Ureter (tissue), 1 donor: ENCODE results near the gene EXOC3. TPM values are rescaled to one million over a fixed set of nuclear protein-coding genes. Genes with fewer than 3 reads are reported as not detected.

Experiments
- DNase-seq: peaks from one replicate; pipeline ENCODE4 v3.0.0-alpha.2; 2020; ENCODE audit warnings: low spot score
- total RNA-seq: library from RNA; stranded (reverse); gene quantifications from one replicate; pipeline ENCODE4 v1.2.4, GENCODE V29; 2023
- donor health status: DM: yes; HTN: yes; CAD: no.

Gene EXOC3
- total RNA-seq, 1 donor from 2014 or later: 63.3 TPM

DNA sequence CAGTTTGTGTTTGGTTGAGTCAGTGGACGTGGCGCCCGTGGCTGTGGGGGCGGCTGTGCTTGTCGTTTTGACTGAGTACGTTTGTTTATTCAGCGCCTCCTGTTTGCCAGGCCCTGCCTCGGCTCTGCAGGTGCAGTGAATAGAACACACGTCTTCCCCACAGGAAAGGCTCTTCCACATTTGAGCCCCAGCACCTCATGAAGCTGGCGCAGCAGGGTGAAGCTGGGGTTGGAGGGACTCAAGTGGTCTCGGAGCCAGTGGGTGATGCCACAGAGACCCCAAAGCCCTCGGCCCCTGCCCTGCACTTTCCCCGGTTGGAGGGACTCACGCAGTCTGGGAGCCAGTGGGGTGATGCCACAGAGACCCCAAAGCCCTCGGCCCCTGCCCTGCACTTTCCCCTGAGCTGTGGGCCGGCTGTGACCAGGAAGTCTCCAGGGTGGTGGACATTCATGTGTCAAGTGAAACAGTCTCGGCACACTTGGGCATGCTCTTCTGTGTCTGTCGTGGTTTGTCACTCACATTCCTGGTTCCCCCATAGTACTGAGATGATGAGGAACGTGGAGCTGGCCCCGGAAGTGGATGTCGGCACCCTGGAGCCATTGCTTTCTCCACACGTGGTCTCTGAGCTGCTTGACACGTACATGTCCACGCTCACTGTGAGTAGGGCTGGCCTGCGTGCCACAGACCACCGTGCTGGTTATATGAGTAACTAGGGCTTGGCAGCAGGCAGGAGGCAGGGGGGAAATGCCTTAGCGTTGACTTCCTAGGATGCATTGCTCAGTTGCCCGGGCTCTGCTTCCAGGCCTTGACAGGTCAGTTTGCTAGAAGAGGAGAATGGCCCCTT lies 13.6 kb downstream of the EXOC3 start:
- DNase-seq: no peak

DNA sequence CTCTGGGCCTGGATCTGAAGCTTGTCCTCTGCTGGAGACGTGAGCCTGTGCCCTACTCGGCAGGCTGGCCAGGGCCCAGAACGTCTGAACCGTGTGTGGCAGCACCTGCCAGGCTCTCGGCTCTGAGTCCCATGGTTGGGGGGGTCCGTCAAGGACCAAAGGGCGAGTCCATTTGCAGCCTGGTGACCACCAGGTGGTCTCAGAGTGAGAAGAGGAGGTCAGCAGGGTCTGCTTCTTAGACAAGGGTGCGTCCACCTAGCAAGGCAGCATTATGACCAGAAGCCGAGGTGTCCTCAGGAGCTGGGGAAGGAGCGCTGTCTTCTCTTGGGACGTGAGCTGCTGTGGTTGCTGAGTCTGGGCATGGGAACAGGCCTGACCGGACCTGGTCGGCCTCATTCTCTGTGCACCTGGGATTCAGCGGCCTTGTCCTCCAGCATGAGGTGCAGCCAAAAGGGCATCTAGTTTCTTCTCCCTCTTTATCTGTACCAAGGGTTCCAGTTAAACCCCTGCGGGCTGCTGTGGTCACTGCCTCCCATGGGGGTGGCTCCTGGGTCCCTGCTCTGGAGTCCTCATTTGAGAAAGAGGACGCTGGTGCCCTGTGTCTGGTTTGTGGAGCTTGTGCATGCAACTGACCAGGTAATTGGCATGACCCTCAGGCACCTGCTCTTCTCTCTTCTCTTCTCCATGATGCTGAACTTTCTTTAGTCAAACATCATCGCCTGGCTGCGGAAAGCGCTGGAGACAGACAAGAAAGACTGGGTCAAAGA lies 14.4 kb downstream of the EXOC3 start:
- DNase-seq: no peak

DNA sequence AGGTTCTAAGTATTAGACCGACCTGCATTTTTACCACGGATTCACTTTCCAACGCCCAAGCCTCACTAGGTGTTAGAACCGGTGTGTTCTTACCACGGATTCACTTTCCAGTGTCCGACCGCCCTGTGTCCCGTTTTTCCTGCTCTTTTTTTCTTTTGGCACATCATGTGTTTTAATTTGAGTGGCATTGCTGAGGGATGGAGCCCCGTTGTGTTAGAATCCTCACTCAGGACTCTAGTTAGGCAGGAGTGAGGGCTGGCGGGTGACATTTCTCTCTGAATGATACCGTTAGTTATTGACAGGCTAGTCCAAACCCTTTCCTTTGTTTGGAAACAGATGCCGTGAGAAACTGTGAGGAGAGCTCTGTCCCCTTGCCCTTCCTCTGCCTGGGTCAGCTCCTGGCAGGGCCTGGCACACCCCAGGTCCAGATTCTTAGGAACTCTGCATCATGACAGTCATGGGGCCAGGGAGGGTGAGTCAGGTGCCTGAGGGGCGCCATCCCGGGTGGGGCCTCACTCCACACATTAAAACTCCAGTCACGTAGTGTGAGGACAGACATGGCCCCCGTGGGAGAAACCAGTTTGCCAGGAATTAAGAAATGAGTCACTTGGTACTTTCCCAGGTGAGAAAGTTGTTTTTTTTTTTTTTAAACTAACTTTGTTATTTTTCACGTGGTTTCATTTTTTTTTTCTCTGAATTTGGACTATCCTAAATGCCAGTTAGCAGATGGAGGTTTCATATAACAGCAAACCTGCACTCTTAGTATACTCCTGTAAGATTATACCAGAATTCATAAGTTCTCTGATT lies 15.8 kb downstream of the EXOC3 start:
- DNase-seq: no peak

DNA sequence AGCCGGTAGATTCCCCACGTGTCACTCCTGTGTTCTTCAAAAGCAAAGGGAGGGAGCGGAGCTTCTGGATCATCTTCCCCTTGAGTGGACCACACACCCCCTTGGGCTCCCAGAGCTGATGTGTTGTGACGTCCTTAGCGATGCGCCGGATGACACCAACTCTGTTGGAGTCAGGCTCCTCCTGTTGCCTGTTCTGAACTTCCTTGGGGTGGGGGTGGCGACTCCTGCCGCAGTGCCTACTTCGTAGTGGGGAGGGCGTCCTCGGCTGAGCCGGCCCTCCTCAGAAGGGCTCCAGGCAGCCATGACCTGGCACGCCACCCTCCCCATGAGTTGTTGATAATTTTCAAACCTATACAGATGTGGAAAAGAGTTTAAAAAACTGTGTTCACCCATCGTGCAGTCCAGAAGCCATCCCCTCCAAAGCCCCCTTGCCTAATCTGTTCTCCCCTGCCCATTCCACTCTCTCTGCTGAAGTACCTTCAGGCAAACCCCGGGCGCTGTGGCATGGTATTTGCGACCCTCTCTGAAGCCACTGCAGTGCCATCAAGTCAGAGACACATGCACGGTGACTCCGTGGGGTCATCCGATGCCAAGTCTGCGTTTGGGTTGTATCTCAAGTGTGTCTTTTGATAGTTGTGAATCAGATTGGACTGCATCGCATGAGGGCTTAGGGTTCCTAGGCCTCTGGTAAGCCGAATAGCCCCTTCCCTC lies 16.7 kb downstream of the EXOC3 start:
- DNase-seq: no peak

DNA sequence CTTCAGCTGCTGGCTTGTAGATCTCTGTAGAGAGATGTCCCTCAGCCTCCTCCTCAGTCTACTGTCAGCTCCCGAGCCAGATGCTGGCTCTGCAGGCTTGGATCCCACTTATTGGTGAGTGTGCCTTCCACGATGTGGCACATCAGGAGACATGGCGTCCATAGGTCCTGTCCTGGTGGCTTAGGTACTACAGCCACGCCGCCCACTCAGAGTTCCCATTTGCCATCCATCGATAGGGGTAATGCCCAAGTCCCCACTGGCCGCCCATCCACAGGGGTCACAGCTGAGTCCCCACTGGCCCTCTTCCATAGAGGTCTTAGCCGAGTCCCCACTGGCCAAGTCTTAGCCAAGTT lies 17.3 kb downstream of the EXOC3 start:
- no peak for DNase-seq

DNA sequence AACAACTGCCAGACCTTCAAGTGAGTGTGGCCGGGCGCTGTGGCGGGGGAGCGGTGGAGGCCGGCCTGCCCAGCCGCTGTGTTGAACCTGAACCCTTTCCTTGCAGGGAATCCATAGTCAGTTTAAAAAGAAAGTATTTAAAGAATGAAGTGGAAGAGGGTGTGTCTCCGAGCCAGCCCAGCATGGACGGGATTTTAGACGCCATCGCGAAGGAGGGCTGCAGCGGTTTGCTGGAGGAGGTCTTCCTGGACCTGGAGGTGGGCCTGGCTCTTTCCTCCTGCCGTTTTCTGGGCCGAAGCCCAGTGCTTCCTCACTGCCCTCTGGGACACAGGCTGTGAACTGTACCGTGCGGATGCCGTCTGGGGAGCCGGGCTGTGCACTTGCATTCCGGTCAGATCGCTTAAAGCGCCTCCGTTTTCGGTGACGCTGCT lies 19.1 kb downstream of the EXOC3 start:
- no peak for DNase-seq

DNA sequence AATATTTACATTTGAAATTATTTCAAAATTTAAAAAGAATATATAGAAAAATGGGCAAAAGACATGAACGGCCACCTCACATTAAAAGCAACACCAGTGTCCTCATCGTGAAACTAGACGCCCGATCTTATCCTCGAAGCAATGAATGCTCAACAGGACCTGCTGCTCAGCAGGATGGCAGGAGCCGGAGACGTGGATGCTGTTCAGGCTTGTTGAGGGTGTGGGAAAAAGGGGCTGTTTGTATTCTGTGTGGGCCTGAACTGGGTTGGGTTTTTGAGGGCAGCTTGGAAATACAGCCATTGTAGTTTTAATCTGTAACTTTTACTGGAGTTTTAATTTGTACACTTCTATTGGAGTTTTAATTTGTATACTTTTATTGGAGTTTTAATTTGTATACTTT lies 20.3 kb downstream of the EXOC3 start:
- DNase-seq: no peak

DNA sequence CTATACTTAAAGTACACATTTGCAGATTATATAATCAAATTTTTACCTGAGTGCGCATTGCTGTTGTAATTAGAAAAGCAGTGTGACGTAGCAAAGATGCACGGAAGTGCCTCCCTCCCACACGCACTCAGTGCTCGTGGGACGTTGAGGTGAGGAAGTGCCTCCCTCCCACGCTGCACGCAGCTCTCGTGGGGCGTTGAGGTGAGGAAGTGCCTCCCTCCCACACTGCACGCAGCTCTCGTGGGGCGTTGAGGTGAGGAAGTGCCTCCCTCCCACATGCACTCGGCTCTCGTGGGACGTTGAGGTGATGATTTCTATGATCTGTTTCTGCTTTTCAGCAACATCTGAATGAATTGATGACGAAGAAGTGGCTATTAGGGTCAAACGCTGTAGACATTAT lies 21.0 kb downstream of the EXOC3 start:
- DNase-seq: no peak

DNA sequence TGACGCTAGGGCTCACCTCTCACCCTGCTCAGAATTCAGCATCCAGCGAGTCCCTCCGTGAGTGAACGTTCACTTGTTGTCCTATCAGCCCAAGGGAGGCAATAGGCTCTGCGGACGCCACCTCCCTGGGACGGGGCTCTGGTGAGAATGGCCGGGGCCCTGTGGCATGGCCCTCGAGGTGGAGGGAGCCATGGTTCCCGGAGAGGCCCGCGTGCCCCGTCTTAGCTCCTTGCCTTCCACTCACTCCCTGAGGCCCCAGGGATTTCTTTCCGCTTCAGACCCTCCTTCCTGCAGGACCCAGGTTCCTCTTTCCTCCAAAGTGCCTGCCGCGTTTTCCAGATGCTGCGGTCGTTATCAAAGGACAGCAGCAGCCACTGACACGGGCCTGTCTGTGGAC lies 21.5 kb downstream of the EXOC3 start:
- no peak for DNase-seq

DNA sequence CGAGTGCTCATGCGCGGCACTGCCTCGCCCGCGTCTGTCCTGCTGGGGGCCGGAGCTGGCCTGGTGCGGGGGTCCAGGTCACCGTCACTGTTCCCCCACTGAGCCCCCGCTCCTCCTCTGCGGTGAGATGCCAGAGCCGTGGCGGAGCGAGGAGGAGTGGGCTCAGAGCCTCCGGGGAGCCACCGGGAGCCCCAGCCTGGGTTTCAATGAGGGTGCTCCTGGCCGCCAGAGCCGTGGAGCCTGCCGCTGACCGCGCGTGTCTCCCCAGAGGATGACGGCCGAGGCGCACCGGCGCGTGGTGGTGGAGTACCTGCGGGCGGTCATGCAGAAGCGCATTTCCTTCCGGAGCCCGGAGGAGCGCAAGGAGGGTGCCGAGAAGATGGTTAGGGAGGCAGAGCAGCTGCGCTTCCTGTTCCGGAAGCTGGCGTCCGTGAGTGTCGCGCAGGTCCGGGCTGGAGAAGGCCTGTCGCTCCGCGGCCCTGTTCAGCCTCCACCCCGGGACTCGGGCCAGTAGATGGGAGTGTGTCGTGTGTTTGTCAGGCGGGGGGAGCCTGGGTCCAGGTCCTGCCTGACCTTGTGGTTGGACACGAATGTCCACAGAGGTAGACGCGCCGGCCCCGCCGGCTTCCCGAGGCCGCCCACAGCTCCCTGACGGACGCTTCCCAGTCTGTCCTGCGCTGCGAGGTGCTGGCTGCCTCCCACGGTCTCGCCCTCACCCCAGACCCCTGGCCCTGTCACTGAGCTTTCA lies 22.0 kb downstream of the EXOC3 start:
- DNase-seq: no peak

DNA sequence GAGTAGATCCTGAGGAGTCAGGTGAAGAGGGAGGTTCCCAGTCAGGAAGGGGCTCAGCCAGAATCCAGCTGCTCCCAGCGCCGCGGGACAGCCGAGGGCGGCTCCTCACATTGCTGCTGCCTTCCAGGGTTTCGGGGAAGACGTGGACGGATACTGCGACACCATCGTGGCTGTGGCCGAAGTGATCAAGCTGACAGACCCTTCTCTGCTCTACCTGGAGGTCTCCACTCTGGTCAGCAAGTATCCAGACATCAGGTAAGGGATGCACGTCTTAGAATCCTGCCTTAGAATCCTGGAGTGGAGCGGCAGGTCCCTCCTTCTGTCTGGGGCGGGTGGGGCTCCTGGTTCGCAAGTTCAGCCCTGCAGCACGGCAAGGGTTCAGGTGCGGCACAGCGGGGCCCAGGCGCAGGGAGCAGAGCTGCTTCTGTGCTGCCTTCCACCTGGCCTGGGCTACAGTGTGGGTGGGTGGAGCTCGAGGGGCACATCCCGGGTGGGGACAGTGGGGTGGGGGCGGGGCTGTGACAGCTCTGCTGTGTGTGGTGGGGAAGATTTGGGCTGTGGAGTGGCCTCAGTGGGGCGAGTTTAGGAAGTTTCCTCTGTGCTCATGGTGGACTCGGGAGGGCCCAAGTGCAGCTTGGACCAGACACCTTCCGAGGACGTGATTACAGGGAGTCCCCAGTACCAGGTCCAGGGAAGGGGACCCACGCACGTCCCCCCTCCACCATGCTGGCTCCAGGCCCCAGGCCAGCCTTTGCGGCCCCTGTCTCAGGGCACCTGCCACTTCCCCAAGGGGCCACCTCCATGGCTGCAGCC lies 22.8 kb downstream of the EXOC3 start:
- DNase-seq: no peak

DNA sequence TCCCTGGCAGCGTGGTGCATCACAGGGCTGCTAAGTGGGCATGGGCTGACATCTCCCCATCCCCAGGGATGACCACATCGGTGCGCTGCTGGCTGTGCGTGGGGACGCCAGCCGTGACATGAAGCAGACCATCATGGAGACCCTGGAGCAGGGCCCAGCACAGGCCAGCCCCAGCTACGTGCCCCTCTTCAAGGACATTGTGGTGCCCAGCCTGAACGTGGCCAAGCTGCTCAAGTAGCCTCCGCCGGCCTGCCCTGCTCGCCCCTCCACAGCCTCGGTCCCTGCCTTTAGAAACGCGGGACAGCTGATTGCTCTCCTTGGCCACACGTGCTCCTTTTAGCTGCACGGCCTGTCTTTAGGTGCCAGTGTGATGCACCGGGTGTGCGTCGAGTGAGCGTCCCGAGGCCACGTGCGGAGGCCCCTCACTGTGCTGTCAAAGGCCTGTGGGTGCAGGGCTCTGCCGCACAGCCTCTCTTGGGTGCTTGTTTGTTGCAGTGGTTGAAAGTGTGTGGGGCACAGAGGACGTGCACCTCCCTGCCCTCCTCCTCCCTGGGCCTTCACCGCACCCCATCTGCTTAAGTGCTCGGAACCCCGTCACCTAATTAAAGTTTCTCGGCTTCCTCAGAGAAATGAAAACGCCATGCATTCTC lies 23.8 kb downstream of the EXOC3 start:
- DNase-seq: no peak

DNA sequence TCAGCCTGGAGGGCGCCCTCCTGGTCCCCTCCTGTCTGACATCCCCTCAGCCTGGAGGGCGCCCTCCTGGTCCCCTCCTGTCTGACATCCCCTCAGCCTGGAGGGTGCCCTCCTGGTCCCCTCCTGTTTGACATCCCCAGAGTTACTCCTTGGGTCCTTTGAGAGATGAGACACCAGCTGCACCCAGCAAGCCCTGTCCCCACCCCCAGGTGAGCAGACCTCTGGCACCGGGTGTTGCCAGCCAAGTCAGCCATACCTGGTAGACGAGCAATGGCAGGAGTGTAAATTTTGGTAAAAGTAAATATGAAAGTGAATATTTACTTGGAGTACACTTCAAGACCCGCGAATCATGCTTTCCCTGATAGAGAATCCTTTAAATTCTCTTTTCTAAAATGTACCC lies 25.4 kb downstream of the EXOC3 start:
- no peak for DNase-seq

DNA sequence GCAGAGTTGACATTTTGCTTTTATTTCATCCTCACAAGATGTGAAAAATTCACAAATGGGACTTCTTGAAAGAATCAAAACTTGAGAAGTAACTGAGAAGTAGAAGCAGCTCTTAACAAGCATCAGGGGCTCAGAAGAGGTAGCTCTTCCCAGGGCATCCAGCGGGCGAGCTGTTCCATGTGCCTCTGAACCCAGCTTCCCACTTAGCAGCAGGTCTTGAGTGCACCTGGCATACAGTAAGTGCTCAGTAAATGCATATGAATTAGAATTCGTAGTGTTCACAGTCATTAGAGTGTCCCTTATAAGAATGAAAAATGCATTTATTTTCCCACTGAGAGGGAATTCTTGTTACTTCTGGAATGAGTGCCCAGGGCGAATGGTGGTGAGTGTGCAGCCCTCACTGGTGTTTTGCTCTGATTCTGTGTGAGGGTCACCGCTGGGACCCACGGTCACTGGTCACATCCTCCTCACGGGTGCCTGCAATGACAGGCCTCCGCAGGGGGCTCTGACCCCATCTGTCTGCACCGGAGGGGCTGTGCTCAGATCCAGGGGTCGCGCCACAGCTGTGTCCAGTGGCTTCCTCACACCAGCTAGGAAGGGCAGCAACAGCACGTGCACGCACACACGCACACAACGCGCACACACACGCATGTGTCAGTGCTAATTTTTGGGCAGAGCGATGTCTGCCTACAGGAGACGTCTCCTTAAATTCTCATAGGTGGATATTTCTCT lies 26.9 kb downstream of the EXOC3 start:
- no peak for DNase-seq

DNA sequence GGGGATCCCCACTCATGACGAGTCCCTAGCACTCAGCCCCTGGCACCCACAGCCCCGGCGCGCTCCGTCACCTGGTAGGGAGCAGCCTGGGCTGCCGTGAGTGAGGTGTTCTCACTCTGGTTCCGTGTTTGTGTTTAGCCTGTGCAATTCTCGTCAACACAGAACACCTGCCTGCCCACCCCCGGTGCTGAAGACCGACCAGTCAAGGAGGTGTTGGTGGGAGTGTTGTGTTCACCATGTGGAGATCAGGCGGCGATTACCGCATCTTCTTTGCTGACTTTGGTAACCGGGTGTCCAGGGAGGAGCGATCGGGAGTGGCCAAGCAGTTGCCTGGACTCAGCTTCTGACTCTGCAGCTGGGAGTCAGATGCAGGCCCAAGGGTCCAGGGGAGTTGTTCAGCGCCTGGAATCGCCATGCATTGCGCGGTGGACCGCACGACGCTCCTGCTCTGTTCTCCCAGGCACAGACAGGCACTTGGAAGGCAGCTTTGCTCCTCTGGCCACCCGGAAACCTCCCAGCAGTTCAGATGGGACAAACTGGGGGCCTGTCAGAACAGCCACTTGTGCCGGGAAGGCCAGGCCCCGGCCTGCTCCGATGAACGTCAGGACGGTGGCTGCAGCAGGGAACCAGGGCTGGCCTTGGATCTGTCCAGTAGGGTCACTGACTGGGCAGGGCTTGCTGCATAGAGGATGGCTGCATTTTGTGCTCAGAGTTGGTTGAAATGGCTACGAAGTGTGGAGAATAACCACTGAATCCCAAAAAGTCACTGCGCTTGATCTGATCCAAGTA lies 28.2 kb downstream of the EXOC3 start:
- no peak for DNase-seq

DNA sequence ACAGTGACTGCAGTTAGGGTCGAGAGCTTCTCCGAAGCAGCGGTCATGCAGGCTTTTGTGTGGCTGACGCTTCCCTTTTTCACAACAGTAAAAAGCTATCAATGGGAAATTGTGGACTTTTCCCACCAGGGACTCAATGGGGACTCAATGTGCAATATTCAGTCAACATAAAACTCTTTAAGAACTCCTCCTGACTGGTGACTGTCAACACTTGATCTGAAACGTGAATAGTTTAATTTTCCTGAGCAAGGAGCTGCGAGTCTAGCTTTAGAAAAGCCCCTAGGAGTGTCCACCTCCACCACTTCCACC lies 28.7 kb downstream of the EXOC3 start:
- DNase-seq: no peak

DNA sequence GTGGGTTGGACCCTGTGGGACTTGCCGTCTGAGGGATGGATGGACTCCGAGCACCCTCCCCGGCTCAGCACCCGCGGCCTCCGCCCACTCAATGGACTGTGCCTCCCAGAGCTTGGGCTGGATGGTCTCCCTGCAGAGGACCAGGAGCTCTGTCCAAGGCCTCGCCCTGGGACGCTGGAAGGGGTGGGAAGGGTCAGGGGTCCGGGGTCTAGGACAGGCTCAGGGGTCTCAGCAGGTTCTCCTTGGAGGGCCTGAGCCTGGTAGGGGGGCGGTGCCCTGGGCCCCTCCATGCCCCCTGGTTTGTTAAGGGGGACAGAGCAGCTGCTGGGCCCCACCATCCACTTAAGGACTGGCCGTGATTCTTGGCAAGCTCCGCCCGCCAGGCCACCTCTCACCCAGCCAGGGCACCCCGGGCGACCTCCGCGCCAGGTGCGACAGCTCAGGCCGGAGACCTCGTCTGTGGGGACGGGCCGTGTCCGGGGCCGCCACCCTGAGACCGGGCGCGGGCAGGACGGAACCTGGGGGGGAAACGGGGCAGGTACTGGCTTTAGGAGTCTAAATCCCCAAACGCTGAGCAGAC lies 29.2 kb downstream of the EXOC3 start:
- DNase-seq: no peak
